ENCODE results near the gene OSTN.
"Not testable (repeated sequence)": the region's sequence is repeated elsewhere in the genome, so short reads cannot be mapped to it uniquely, and the experiment has no call there.

The OSTN gene

DNA sequence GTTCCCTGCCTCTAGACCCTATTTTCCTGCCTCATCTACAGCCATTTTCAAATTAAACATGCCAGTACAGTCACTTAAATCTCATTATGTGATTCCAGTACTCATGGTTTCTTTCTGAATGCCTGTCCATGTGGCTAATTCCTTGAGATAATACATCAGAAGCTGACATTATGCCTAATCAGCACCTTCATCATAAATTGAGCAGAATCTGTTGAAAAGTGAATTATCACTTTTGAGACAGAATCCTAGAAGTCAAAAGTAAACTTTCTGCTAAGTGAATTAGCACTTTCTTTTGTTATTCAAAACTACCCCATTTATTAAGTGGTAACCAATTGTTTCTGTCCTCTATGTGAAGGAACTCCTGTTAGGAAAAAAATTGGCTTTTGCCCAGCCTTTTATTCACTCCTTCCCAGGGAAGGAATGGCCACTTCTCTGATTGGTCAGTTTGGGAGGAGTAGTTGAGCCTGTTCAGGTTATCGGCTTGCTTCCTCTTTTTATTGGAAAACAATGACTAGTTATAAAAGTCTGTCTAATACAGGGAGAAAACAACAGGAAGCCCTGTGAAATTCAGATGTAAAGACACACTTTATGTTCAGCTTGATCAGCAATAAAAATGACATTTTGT lies 40.5 kb downstream of the OSTN start:
- peak; percentile 69 for DNase-seq (ENCODE audit: low read depth)
- H3K4me3 ChIP-seq (ENCODE audit: low read depth, low read length): no peak overlapping the region
- TF ChIP-seq, protein P1, sequence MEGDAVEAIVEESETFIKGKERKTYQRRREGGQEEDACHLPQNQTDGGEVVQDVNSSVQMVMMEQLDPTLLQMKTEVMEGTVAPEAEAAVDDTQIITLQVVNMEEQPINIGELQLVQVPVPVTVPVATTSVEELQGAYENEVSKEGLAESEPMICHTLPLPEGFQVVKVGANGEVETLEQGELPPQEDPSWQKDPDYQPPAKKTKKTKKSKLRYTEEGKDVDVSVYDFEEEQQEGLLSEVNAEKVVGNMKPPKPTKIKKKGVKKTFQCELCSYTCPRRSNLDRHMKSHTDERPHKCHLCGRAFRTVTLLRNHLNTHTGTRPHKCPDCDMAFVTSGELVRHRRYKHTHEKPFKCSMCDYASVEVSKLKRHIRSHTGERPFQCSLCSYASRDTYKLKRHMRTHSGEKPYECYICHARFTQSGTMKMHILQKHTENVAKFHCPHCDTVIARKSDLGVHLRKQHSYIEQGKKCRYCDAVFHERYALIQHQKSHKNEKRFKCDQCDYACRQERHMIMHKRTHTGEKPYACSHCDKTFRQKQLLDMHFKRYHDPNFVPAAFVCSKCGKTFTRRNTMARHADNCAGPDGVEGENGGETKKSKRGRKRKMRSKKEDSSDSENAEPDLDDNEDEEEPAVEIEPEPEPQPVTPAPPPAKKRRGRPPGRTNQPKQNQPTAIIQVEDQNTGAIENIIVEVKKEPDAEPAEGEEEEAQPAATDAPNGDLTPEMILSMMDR (IDR thresholded peaks at IDR 0.05; ENCODE audit: control insufficient read depth, extremely low read depth, insufficient read depth): no peak

DNA sequence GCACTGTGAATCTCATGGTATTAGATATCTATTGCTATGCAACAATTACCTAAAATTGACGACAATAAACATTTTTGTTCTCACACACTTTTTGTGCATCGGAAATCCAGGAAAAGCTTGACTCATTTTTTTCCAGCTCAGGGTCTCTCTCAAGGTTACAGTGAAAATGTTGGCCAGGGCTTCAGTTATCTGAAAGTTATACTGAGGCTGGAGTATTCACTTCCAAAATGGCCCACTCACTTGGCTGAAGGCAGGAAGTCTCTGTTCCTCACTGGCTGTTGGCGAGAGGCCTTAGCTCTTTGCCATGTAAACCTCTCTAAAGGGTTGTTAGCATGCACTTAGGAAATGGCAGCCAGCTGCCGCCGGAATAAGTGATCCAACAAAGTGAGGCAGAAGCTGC lies 41.4 kb downstream of the OSTN start:
- TF ChIP-seq, protein P1 (IDR thresholded peaks at IDR 0.05; ENCODE audit: control insufficient read depth, extremely low read depth, insufficient read depth): no peak
- no peak for DNase-seq (ENCODE audit: low read depth)
- H3K4me3 ChIP-seq (ENCODE audit: low read depth, low read length): no peak overlapping the region

DNA sequence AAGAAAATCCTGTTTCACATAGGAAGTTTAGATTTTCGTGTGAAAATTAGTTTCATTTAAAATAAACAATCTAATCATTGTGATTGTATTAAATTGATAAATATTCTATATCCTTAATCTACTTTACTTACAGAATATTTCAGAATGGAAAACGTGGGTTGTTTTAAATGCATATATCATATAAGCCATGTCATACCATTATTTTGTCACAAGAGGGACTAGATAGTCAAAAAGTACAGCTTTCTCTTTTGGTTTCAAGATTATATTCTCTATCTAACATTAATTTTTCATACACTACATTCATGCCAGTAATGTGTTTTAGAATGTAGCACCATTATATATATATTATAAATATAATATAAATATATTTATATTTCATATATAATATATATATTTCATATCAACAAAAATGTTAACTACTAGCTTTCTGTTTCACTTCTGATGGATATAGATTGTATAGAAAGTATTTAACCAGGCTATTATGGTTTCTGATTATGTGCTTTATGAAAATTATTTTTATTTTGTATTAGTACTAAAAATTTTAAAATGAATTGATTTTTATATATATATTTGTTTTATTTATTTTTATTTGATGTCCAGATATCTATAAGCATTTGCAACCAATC lies 45.3 kb downstream of the OSTN start:
- TF ChIP-seq, protein P1 (IDR thresholded peaks at IDR 0.05; ENCODE audit: control insufficient read depth, extremely low read depth, insufficient read depth): peak; percentile 50; the same call in 1 of the 2 replicates
- H3K4me3 ChIP-seq (ENCODE audit: low read depth, low read length): no peak overlapping the region
- DNase-seq (ENCODE audit: low read depth): no peak

DNA sequence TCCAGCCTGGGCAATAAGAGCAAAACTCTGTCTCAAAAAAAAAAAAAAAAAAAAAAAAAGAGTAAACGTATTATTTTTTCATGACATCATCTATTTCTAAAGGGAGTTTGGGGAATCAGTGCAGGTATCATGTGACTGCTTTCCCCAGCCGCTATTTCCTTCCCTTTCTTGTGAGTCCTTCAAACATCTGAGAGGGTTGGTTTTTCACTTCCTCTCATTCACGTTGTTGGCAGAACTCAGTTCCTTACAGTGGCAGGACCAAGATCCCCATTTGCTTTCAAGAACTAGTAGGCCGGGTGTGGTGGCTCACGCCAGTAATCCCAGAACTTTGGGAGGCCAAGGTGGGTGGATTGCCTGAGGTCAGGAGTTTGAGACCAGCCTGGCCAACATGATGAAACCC lies 47.0 kb downstream of the OSTN start:
- H3K4me3 ChIP-seq (ENCODE audit: low read depth, low read length); DNase-seq (ENCODE audit: low read depth): not testable (repeated sequence)

DNA sequence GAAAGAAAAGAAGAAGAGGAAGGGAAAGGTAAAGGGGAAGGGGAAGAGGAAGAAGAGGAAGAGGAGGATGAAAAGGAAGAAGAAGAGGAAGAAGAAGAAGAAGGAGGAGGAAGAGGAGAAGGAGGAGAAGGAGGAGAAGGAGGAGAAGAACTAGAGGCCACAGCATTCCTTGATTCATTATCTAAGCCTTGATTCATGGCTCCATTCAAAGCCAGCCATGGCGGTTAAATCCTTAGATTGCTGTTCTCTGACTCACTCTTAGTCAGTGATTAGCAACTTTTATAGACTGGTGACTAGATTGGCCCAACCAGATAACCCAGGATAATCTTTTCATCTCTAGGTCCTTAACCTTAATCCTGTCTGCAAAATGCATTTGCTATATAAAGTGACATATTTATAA lies 47.6 kb downstream of the OSTN start:
- H3K4me3 ChIP-seq (ENCODE audit: low read depth, low read length): no peak overlapping the region
- no peak for DNase-seq (ENCODE audit: low read depth)
- TF ChIP-seq, protein P1 (IDR thresholded peaks at IDR 0.05; ENCODE audit: control insufficient read depth, extremely low read depth, insufficient read depth): no peak

DNA sequence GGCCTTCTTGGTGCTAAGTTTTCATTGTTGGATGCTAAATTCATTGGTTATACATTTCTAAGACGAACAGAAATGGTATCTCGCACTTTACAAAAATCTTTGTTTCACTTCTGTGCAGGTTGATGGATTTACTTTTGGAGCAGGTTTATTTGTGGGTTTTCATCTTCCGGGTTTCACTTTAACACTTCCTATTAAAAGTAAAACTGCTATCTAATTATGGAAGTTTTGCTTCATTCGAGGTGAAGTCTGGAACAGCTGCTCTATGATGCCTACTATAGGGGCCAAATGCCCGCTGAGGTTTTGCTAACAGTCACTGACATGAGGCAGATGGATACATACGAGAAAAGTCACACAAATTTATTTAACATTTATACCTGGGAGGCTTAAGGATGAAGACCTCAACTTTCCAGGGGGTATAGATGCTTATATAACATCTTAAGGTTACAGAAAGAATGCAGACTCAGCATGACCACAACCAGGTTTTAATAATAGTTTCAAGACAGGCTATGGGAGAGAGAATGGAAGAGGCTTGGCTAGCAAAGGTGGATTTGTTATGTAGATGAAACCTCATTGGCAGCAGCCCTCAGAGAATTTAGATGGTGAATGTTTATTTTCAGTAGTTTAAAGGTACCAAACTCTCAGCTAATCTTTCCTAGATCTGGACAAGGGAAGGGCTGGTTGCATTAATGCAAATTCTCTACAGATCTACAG lies 54.2 kb downstream of the OSTN start:
- TF ChIP-seq, protein P1 (IDR thresholded peaks at IDR 0.05; ENCODE audit: control insufficient read depth, extremely low read depth, insufficient read depth): no peak
- no peak for DNase-seq (ENCODE audit: low read depth)
- H3K4me3 ChIP-seq (ENCODE audit: low read depth, low read length): no peak overlapping the region

DNA sequence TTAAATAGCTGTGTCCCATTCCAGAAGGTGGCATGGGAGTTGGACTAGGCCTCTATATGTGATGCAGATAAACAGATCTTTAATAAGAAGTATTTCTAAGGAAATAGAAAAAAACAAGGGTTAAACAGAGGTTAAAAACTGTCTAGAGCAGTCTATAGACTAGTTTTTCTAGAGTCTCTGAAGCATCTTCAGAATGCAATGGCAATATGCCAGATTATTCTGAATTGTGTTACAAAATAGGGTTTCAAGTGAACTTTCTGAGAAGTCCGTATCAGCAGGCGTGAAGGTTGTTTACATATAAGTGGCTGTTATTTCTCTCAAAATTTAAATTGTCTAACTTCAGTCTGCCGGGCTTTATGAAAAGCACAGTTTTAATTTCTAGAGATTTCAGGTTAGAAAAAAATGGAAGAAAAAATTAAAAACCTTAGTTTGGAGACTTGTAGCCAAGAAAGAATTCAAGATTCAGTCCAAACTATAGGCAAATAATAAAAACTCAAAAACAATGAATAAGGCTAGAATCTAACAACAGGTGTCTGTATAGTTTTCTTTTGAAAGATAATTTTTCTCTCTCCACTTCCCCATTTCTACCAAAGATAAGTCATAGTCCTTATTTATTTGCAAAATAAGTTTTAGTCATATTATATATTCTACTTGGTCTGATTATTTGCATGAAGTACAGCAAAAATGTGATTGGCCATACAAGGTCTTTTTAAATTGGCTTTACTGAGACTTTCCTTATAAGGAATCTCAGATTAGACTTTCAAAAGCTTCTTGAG lies 55.2 kb downstream of the OSTN start:
- TF ChIP-seq, protein P1 (IDR thresholded peaks at IDR 0.05; ENCODE audit: control insufficient read depth, extremely low read depth, insufficient read depth): no peak
- no peak overlapping the region for H3K4me3 ChIP-seq (ENCODE audit: low read depth, low read length)
- no peak for DNase-seq (ENCODE audit: low read depth)
